Fibroblast of skin of left quadriceps (primary cell): ENCODE measurements around the gene RETREG2.

Experiments used
- DNase-seq, 2 experiments: peaks; one replicate each; pipeline ENCODE4 v3.0.0-alpha.2; 2013; ENCODE audit warnings: low read depth in 2 of 2

The RETREG2 gene

DNA sequence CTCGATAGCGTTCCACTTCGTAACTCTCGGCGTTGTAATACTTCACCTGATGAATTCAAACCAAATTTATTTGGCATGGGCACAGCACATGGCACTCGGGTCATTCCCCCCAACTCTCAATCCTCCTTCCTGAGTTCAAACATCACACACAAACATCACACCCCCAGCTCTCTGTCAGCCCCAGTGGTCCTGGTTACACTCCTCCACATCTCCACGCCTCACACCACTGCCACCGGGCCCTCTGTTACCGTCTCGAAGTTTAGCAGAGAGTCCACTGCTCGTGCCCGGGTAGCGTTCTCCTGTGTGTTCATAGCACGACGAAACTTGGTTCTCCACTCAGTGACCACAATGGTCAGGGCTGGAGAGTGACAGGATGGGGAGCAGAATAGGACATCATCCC lies 36.1 kb downstream of the RETREG2 start:
- DNase-seq = no peak

DNA sequence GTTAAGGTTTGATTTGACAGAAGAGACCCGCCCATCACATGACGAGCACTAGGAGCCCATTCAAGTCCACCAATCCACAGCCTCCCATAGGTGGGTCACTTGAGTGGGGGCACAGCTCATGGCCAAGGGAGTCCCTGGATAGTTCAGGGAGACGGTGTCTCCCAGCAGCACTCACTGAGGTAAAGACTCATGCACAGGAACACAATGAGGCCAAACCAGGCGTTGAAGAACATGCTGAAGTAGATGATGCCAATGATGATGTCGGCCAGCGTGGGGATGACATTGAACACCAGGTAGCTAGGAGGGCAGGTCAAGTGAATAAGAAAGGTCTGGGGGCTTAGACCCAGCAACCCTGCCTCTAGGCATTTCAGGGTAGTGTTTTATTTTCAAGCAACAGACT lies 36.7 kb downstream of the RETREG2 start:
- no peak for DNase-seq

DNA sequence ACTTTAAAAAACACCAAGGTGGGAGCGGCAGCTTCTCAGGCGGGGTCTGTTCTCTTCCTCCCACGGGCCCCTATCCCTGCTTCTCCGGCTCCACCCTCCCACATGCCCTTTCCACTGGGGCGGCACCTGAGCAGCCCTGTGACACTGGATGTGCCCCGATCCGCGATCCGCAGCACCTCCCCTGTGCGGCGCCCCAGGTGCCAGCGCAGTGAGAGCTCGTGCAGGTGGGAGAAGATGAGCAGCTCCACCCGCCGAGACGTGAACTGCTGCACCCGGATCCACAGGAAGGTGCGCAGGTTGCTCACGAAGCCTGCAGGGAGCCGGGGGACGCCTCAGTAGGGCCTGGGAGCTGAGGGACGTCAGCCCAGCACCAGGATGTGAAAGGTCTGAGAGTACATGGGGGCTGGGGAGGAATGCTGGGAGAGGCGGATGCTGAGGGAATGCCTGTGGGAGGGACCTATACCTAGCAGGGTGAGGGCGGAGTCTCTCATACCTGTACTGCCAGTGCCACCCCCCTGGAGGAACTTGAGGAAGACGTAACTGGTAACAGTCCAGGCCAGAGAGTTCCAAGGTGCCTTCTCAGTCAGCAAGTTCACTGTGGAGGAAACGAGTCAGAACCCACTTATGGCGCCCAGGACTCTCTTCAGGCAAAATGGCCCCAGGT lies 37.9 kb downstream of the RETREG2 start:
- no peak for DNase-seq

DNA sequence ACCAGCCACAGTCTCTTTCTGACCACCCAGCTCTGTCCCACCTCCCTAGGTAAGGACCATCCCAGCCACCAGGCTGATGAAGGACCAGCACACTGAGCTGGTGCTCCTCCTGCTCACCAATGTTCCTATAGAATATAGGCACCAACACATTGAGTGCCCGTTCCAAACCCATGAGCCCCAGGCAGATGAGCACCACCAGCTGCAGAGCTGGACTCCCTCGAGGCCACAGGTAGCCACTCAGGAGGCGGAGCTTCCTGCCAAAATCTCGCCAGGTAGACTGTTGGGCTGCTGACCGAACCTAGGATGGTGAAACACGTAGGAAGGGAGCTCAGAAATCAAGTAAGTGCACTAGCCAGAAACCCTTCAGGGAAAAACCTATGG lies 38.5 kb downstream of the RETREG2 start:
- no peak for DNase-seq

DNA sequence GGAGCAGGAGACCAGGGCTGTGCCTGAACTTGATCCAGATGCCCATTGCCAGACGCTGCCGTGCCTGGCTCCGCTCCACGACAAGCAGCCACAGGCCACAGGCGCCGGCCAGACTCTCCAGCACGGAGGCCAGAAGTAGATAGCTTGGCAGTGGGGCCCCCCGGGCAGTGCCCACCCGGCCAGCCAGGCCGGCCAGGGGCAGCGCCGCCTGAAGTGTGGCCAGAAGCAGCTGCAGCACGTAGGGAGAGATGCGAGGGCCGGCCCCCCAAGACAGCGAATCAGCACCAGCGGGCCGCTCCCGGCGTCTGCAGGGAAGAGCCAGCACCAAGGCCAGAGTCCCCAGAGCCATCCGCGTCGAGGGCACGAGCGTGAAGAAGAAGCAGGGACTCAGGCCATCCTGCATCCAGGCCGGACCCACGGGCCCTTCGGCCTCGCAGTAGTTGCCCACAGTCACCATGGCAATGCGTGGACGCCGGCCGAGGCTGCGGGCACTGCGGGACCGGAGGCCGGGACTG lies 40.2 kb downstream of the RETREG2 start:
- DNase-seq = peak; percentile 24 to 29

DNA sequence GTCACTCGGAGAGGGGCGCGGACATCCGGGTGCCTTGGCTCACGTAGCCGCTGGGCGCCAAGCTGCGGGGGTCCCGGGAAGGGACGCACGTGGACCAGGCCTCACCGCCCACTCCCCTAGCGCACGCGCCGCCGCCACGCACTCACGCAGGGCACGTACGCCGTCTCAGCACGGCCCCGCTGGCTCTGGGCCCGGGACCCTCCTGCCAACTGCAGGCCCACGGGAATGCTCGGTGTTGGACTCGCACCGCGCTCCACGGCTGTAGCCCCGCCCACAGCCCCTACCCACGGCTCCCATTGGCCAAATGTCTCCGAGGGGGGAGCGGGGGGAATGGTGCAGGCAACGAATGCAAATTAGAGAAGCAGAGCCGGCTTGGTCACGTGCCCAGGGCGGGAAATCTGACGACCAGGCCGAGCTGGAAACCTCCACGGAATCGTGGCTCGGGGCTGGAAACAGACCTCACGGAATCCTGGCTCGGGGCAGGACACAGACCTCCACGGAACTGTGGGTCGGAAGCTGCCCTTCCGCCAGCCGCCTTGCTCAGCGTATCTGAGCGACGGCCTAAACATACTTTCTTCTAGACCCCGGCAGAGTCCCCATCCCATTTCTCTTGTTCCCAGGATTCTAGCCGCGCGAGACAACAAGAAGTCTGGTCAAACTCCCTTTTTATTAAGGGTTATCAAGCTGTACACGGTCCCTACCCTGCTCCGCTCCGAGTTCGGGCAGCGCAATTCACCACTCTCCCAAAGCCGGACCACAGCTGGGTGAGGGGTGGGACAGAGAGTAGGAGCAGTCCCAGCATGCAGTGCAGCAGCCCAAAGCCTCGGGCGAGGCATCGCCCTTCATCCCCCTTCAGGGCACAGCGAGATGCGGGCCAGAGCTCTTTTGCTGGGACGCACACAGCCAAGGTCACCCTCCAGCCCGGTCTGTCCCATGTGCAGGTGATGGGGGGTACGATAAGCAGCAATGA lies 40.9 kb downstream of the RETREG2 start, which contains the start of gene ABCB6:
ABCB6 (minus strand) TSS at position 227 of the 970 bp plus-strand sequence. CDS start 285 bp downstream, outside the sequence.
- peak; percentile 91 to 92 for DNase-seq

DNA sequence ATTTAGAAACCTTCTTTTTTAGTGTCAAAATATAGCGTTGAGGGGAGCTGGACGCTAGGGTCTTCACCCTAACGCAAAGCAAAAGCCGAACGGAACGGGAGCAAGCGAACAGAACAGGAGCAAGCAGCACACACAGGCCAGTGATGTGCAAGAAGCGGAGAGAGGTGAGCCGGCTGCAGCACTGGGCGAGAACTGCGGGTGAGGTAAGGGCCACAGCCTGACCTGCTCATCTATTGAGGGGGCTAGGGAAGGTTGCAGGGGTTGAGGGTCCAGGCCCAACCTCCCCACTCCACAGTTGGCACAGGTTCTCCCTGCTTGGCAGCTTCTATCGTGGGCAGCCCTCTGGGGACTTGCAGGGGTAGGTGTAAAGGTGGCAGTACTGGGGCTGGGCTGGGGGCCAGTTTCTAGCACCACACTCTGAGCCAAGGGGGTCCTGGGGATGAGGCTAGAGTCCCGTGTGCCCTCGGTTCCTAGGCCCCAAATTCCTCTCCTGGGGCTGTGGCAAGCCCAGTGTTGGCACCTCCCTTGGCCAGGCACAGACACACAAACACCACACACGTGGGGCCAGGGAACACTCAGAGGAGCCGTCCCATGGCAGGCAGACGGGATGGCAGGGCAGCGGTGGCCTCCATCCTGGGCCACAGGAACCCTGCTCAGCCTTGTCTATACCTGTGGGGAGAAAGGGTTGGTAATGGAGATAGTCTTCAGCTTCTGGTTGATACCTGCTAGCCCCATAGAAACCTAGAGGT lies 41.9 kb downstream of the RETREG2 start:
- DNase-seq = no peak

DNA sequence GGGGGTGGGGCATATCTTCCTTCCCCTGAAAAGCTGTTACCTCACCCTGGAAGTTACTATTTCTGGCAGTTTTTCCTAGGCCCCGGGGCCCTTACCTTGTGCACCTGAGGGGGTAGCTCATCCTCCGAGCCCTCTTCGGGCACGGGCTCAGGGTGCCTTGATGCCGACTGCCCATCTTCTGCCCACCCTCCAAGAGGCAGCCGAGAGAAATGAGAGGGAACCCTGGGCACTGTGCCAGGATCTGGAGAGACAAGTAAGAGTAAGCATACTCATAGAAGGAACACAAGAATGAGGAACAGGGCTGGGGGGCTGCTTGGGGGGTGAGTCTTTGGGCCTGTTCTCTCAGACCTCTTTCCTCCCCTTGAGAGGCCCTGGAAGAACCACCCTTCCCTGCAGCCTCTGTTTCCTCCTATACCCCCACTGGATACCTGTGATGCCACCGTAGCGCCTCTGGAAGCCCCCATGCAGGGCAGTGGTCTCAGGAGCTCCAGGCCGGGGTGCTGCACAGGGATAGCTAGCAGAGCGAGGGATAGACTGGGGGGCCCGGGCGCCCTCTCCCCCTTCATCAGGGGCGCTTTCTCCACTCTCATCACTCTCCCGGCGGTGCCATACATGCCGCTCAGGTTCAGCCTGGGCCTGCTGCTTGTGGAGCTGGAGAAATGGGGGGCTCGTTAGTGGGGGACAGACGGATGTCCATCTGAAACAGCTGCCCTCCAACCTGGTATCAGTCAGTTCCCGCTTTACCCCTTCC lies 42.8 kb downstream of the RETREG2 start:
- DNase-seq = no peak

DNA sequence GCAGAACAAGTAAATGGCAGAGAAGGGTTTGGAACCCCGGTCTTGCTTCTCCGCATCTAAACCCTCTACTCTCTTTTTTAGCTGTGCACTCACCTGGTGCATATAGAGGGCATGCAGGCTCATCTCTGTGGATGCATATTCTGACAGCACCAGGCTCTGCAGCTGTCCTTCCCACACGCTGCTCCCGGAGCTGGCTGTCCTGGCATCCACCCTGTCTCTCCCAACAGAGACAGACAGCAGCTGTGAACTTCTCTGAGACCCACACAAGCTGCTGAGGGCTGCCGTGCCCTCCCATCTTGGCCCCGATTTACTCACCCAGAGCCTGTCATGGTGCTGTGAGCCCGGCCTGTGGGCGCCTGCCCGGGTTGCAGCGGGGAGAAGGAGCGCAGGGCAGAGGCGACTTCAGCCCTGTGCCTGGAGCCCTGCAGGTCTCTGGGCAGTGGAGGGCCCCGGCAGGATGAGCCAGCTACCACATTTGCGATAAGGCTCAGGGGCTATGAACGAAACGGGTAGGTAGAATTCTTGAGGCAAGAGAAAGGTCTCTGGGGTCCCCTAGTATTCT lies 44.0 kb downstream of the RETREG2 start:
- DNase-seq = no peak

DNA sequence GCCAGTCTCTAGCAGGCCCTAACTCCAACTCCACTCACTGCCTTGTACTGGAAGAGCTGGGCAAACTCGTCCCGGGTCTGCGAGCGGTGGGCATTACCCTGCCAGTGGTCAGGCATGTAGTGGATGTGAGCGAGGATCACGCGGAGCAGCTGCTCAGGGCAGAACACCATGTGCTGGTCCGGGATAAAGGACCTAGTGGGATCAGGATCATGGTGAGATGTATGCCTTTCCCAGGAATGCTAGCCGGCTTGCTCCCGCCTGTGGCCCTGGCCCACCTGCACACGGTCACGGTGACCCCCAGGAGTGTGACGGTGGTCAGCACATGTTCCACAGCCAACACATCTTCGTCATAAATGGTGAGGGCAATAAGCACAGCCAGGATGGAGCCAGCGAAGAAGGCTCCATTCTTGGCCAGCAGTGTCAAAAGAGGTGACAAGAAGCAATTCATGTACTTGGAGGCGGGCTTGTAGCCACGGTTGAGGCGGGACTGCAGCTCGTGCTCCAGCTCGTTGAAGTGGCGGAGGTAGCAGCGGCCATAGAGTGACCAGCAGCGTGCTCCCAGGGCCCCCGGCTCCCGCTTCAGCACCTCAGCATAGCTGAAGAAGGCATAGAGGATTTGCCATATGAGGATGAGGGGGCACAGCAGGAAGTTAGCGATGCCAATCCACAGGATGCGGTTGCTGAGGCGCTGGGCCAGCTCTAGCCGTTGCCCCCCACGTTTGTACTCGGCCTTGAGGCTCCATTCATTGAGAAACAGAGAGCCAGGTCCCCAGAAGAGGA lies 45.9 kb downstream of the RETREG2 start:
- DNase-seq = no peak

DNA sequence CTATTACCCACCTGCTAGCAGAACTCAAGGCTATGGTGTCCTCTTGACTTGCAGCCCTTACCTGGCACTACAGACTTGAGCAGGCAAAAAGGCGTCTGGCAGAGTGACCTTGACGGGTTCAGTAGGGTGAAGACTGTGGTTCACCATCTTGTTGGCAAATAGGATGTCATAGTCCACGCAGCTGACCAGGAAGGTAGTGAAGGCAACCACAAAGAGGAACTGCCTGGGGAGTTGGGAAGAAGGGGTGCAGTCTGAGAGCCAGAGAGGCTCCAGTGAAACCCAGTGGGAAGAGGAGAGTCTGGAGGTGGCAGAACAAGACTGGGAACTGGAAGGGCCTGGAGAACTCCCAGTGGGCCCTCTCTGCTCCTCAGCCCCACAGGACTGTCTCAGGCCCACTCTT lies 47.3 kb downstream of the RETREG2 start:
- DNase-seq = no peak

DNA sequence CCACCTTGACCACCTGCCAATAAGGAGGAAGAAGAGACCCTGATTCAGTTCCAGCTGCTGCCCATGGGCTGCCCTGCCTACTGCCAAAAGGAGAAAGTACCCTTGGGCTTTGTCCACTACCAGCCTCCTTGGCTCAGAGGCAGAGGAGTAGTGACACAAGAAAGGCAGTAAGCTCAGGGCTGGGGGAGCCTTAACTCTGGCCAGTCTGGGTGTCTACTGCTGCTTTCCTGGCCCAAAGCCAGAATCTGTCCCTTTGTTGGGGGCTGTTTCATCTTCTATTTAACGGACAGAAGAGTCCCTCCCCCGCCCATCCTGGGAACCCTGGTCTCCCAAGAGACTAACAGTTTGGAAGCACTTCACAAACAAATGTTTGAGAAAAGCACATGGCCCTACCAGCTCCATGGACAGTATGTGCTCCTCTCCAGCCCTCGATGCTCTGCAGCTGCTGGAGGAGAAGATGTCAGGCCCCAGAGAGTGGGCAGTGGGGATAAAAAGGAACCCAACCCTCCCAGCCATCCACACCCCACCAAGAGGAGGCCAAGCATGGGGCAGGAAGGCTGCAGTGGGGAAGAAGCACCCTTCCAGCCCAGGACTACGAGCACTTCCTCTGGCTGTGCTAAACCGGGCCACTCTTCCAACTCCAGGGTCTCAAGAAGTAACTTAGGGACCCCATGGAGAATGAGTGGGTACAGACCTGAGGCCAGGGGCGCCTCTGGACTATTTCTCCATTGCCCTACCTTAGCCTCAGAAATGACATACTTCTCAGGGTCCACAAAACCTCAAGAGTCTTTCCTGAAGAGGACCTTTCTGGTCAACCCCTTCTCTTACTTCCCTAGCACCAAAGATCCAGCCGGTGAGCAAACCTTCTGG lies 50.2 kb downstream of the RETREG2 start:
- no peak for DNase-seq

DNA sequence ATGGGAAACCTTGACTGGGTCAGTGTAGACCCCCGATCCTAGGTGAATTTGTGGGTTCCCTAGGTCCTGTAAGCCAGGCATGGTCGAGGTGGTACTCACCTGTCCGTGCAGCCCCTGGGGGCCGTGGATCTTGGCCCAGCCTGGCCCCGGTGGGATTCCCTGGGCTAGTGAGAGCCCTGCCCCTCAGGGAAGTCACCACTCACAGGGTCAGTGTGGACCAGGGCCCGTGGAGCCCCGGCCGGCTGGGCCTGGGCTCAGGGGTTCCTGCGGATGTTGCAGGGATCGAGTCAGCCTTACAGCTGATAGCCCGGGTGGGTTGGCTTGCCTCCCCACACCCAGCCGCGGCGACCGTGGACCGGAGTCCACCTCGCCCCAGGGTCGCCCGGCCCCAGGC lies 50.8 kb downstream of the RETREG2 start:
- DNase-seq = no peak

DNA sequence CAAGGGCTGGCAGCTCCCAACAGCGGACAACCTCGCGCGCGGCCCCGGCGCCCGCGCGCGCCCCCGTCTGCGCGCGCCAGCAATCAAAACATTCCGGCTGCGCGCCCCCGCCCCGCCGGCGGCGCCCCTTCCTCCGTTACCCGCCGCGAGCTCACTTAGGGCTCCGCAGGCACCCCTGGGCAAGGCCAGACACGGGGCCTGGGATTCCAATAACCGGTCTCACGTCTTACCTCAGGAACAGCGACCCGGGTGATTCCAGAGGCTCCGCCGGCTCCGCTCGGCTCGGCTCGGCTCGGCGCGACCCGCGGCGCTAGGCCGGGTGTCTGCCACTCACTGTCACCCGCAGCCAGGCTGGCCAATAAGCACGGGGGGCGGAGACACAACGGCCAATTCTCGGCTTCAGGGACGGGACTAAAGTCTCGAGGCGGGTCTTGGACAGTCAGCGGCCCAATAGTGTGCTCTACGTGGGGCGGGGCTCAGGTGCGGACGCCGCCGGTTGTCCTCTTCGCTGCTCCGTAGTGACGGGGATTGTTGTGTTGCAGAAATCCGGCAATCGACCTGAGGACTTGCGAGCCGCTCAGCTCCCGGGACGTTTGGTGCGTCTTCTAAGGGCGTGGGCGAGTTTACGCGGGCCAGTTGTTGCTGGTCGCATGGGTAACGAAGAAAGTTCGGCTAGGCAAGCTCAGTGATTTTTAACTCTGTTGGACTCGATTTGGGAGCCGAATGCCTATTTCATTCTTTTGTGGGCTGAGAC lies 51.4 kb downstream of the RETREG2 start, which contains the start of the genes ANKZF1 and ATG9A:
ANKZF1 (plus strand) TSS at position 502 of the 754 bp plus-strand sequence. CDS start 452 bp downstream, outside the sequence.
ATG9A (minus strand) TSS at position 332 of the 754 bp plus-strand sequence. CDS start 1,612 bp downstream, outside the sequence.
- peak; percentile 96 to 97 for DNase-seq

DNA sequence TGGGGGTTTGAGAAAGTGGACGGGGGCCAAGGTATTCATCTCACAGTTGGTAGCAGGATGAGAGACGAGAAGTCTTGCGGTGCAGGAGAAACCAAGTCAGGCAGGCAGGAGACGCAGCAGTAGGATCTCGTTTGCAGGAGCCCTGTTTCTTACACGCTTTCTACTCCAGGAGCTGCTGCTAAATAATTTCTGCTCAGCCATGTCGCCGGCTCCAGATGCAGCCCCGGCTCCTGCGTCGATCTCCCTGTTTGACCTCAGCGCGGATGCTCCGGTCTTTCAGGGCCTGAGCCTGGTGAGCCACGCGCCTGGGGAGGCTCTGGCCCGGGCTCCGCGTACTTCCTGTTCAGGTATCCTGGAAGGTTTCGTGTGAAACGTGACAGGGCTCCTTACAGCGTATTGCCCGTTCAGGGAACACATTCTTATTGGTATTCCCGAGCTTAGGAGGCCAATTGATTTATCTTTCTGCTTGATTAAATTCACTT lies 52.0 kb downstream of the RETREG2 start:
- DNase-seq = no peak

DNA sequence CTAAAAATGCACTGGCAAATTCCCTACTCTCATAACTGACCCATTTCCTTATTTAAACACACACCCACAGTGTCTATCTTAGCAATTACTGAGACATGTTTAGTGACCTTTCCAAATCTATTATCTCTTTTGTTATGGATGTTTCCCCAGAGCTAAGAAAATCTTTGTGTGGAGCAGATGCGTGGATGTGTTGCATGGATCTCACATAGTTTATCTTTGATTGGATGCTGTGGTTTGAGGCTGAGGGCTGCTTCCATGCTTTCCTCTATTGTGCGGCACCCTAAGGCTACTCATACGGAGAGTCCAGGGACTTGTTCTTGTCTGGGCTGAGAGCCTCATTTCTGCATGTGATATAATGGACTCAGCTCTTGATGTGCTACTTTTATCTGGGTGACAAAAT lies 56.3 kb downstream of the RETREG2 start:
- DNase-seq = no peak
